Measurements from ENCODE around the gene ANXA4.
"Not testable (repeated sequence)": the region's sequence is repeated elsewhere in the genome, so short reads cannot be mapped to it uniquely, and the experiment has no call there.

Gene ANXA4

DNA sequence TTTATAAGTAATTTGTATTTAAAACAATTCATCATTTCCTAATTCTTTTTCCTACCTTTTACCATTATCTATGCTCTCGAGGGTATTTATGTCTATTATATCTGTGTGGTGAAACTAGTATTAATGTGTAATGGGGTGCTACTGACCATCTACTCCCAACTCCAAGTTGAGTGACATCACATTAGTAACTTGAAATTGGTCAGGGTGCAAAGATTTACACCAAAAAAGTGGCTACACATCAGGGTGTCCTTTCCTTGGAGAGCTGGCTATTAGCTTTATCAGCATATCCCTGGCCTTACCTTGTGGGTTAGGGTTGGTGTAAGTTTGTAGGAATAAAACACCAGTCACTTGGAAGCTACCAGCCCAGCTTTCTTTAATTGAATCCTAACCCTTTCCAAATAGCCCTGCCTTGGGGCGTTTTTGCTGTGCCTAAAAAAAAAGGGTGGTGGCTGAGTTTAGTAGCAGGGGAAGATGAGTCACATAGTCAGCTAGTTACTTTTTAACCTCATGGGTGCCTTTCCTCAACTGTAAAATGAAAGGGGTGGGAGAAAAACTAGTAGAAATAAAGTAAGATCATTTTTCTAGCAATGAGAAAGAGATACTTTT is 14.0 kb downstream of the ANXA4 start:
- no peak for DNase-seq (ENCODE audit: low spot score)

DNA sequence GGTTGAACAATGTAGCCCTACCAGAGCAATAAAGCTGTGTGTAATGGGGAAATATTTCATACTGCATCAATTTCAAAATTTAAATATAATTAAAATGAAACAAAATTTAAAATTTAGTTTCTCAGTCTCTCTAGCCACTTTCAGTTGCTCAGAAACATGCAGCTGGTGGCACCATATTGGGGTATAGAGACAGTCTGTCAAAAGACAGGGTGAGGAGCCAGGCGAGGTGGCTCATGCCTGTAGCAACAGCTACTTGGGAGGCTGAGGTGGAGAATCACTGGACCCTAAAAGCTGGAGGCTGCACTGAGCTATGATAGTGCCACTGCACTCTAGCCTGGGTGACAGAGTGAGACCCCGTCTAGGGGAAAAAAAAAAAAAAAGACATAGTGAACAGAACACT is 20.1 kb downstream of the ANXA4 start:
- no peak for DNase-seq (ENCODE audit: low spot score)

DNA sequence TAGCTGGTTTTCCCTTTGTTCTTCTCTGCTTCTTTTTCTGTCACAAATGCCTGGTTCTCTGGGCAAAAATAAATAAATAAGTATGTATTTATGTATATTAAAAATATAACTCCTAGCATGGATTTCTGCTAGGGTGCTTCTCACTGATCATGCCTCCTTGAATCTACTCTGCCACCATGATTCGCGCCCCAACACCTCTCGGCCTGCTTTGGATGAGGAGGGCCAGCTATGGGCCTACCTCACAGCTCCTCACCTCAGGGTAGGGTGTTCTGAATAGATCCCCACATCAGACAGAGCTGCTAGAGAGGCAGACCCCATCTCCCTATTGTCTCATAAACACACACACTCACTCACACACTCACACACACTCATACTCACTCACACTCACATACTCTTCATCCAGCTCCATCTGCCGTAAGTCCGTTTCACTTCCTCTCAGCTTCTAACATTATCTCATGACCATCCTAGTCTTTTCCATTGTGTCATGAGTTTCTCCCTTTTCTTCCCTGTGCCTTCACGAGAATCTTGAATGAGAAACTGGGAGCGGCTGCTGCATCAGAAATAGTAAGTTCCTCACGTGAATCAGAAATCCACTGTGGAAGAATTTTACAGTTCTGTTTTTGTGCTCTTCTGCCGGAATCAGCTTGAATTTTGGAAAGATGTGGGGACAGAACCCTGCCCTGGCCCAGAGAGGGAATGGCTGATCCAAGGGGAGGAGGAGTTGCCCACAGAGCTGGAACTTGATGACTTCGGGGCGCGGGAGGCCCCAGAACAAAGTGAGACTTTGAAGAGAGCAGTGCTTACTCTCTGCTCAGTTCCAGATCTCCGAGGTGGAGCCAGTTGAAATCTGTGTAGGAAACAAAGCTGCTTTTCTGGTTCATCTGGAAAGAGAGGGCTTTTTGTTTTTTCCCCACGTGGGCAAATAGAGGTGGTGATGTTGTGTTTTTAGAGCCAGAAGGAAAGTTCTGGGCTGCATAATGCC is 20.9 kb downstream of the ANXA4 start:
- peak; percentile 94 for DNase-seq (ENCODE audit: low spot score)

DNA sequence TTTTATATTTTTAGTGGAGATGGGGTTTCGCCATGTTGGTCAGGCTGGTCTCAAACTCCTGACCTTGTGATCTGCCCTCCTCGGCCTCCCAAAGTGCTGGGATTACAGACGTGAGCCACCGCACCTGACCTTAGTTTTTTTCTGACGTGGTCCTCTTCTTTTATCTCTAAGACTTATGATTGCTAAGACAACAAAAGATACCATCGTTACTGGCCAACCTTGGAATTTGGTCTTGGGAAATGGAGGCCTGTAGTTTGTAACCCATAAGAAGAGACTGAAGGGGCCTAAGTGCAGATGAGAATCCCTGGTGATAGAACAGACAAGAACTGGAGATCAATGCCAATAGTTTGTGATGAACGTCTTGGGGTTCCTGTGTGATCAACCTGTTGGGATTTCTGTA is 21.9 kb downstream of the ANXA4 start:
- not testable (repeated sequence) for DNase-seq (ENCODE audit: low spot score)

DNA sequence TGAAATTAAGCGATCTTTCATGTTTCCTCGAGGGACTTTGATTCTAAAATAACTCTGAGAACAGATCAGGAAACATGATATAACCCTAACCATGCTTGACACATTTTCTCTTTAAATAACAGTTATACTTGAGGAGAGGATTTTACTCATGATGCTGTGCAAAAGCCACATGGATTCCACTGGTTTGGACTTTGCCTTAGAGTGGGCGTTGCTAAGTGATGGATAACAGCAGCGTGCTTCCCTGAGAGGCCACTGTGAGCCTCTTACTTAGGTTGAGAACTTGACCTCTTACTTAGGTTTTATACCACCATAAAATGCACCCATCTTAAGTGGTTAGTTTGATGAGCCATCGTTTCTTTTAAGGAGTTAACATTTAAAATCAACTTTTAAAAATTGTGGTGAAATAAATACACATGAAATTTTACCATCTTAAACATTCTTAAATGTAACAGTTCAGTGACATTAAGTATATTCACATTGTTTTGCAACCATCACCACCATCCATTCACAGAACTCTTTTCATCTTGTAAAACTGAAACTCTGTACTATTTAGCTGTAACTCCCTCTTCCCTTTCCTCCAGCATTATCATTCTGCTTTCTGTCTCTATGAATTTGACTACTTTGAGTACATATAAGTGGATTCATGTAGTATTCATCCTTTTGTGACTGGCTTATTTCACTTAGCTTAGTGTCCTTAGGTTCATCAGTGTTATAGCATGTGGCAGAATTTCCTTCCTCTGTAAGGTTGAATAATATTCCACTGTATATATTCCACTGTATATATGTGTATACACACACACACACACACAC is 22.6 kb downstream of the ANXA4 start:
- DNase-seq (ENCODE audit: low spot score), result no peak

DNA sequence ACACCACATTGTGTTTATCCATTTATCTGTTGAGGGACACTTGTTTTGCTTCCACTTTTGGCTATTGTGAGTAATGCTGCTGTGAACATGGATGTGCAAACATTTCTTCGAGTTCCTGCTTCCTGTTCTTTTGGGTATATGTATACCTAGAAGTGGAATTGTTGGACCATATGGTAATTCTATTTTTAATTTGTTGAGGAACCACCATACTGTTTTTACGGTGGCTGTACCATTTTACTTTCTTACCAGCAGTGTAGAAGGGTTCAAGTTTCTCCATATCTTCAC is 23.1 kb downstream of the ANXA4 start:
- no peak for DNase-seq (ENCODE audit: low spot score)

DNA sequence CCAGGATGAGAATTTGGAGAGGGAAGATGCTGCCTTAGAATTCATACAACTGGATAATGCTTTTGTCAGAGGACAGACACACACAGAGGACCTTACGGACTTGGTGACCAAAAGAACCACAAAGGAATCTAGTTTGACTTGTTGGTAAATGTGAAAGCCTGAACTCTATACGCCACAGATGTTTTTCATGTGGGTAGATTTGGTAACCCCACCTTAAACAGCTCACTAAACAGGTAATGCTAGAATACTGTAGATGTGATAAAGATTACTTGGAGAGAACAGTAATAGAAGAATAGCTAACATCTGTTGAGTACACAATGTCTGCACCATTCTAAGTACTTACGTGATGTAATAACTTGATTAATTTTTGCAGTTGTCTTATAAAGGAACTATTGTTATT is 24.1 kb downstream of the ANXA4 start:
- DNase-seq (ENCODE audit: low spot score), result no peak

DNA sequence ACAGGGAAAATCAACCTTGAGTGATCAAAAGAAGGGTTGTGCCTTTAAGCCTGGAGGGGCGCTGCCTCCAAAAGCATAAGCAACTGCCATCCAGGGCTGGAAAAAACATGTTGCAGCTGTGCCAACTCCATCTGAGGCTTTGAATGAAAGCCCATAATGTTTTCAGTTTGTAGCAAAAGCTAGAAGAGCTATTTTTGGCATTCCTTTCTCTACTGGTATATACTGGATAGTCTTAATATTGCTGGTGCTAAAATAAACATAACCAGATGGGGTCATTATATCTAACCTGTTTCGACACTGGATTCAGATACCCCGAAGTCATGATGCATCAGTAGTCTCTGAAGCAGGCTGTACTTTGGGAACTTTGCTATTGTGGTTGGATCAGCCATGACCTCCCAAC is 25.1 kb downstream of the ANXA4 start:
- DNase-seq (ENCODE audit: low spot score), result peak; percentile 70

DNA sequence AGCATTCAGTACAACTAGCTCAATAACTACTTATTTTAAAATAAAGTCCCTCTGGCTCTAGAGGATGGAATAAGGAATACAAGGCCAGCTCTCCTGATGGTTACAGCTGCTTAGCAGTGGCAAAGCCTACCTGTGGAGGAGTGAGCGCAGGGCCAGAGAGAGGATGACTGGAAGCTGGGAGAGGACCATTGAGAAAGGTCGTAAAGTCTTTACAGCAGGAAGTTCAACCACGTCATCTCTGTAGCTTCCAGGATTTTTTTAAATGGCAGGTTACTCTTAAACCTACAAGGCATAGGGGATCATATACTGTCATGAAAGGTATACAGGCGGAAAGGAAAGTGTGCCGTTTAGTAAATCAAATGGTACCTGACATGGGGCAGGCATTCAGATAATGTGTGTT is 26.3 kb downstream of the ANXA4 start:
- DNase-seq (ENCODE audit: low spot score), result no peak

DNA sequence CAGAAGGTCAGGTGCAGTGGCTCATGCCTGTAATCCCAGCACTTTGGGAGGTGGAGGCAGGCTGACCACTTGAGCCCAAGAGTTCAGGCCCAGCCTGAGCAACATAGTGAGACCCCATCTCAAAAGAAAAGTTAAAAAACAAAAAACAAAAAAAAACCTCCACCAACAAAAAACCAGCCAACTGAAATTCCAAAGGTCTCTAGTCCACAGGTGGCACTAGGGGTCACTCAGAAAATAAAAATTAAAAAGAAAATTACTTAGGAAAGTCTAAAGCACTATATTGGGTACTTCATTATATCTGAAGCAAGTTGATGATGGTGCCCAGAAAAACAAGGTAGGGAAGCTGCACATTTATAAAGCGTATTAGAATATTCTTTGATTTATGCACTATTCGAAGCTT is 26.9 kb downstream of the ANXA4 start:
- DNase-seq (ENCODE audit: low spot score), result no peak

DNA sequence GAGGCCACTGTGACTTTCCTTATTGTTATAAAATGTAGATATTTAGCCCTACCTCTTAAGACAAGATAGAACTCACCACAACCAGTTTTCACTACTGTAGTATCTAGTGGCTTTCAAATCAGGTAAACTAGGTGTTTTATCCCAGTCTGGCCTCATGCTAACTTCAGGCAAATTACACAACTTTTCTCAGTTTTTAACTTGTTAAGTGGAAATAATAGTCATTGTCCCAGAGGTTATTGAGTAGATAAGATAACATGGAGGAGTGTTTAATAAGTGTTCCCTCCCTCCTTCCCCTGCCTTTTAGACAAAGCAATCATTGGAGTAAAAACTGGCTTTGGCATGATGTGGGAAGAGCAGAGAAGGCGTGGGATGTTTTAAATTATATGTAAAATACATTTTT is 27.3 kb downstream of the ANXA4 start:
- no peak for DNase-seq (ENCODE audit: low spot score)

DNA sequence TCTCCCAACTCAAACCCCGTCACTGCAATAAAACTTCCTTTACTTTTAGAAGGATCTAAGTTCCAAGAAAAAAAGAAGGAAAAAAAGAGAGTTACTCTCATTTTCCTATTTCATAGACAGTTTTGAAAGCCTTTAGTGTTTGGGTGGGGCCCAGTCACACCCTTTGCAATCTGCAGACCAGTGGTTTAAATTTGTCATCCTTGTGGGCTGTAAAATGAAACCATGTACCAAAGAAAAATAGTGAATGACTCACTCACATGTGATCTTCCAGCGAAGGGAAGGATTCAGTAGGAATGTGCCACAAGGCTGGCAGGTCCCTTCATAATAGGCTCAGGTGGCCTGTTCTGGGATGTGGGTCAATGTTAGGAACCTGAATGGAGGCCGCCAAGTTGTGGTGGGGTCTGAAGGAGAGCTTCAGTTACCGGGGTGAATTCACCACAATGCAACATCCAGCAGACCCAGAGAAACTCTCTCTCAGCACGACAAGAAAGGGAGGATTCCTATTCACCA is 28.3 kb downstream of the ANXA4 start:
- DNase-seq (ENCODE audit: low spot score), result no peak

DNA sequence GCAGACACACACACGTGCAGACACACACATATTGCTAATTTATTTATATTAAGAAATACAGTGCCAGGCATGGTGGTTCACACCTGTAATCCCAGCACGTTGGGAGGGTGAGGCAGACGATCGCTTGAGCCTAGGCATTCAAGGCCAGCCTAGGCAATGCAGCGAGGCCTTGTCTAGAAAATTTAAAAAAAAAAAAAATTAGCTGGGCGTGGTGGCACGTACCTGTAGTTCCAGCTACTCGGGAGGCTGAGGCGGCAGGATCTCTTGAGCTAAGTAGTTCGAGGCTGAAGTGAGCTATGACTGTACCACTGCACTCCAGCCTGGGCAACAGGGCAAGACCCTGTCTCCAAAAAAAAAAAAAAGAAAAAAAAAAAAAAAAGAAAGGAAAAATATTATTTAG is 28.8 kb downstream of the ANXA4 start:
- DNase-seq (ENCODE audit: low spot score), result no peak

DNA sequence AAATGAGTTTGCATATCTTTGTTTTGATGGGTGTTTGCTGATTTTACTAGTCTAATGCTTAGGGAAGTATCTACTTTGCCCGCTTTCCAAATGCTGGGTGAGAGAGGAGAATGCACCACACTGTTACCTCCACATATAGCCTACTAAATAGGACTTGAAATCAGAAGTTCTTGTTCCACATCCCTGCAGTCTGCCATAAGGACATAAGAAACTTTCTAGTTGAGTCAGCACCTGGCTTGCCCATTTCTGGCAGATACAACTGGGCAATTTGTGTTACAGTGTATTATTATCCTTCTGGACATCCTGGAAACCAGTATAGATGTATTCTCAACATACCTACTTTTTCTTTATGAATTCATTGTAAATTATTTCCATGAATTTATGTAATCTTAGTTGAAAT is 29.5 kb downstream of the ANXA4 start:
- DNase-seq (ENCODE audit: low spot score), result no peak

DNA sequence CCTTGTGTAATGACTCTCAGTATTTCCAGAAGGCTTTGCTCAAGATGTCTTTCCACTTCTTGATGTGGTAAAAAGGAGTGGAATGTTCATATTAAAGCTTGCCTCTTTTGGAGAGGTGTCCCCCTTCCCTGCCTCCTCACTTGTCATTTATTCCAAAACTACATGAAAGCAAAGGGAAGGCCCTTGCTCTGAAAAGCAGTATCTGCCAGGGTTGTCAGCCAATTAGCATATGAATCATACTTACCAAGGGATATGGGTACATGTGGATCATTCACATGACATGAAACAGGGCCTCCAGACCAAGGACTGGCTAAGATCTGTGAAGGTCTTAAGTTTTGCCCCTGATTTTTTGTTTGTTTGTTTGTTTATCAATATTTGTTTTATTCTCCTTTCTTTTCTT is 31.3 kb downstream of the ANXA4 start:
- DNase-seq (ENCODE audit: low spot score), result no peak

DNA sequence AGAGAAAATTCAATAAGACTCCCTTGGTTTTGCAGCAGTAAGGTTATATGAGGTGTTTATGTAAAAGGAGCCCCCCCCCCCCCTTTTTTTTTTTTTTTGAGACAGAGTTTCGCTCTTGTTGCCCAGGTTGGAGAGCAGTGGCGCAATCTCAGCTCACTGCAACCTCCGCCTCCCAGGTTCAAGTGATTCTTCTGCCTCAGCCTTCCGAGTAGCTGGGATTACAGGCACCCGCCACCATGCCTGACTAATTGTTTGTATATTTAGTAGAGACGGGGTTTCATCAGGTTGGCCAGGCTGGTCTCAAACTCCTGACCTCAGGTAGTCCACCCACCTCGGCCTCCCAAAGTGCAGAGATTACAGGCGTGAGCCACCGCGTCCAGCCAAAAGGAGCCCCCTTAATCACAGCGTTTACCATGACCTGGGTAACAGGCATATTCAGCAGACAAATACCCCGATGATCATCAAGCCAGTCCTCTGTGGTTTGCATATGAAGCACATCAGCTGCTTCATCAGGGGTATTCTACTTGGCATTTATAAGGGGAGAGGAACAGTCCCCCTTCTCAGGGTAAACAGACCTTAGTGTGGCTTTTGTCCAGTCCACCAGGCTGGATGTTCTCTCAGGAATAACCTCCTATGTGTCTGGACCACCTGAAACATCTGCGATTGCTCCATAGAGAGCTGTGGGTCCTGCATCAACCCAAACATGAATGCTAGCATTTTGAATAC is 32.5 kb downstream of the ANXA4 start:
- DNase-seq (ENCODE audit: low spot score), result not testable (repeated sequence)

DNA sequence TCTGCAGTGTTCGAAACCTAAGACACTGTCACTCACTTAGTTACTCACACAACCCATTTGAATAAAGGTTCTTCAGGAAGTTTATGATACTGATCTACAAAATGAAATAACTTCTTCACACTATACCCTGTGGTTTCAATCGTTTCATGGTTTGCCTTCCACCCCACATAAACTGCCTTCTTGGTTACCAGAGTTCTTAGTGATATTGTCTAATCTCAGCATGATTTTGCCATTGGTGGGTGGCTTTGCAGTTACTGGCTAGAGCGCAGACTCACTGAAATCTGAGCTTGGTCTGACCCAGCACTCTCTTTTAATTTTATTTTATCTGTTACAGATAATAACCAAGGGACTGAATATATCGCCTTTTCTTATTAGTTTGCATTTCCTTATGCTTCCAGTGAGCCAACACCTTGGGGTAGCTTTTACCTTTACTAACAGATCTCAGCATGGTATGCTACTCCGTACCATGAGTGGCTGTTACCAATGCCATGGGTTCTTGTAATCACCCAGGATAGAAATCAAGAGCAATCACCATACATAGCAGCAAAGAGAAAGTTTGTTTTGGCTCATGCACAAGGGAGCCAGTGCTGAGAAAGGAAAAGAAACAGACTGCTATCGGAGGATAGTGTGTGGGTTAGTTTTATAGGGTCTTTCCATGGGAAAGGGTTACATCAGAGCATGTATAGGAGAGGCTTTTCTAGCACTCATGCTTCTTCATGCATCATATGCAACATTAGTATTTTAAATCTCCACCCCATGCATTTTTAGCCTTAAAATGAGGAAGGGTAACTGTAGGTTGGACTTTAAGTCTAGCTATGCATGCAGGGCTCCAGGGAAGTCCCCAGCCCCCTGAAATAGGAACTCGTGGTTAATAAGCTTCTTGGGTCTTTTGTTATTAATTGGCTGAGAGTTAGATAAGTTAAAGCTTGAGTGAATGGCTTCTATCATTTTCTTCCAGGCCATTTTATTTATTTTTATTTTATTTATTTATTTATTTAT is 33.3 kb downstream of the ANXA4 start:
- DNase-seq (ENCODE audit: low spot score), result no peak

DNA sequence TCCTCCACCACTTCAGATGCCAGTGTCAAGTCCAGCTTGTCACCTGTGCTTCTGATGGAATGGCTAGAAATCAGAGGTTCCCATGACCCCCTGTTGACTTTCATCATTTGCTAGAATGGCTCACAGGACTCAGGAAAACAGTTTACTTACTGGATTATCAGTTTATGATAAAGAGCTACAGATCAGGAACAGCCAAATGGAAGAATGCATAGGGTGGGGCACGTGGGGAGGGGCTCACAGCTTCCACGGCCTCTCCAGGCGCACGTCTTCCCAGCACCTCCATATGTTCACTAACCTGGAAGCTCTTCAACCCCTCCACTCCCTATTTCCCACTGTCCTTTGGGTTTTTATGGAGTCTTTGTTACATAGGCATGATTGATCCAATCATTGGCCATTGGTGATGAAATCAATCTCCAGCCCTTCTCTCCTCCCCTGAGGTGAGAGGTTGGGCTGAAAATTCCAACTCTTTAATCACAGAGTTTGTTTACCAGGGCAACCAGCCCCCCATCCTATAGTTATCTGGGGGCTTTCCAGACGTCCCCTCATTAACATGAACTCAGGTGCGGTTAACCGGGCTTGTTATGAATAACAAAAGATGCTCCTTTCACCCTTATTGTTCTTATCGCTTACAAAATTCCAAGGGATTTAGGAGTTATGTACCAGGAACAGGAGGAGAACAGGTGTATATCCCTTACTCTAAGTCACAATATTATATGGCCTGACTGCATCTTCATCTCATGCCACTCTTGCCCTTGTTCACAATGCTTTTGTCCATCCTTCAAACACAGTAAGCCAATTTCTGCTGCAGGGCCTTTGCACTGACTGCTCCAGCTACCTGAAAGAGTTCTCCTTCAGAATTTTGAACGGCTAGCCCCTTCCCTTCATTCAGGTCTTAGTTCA is 35.2 kb downstream of the ANXA4 start:
- DNase-seq (ENCODE audit: low spot score), result no peak

DNA sequence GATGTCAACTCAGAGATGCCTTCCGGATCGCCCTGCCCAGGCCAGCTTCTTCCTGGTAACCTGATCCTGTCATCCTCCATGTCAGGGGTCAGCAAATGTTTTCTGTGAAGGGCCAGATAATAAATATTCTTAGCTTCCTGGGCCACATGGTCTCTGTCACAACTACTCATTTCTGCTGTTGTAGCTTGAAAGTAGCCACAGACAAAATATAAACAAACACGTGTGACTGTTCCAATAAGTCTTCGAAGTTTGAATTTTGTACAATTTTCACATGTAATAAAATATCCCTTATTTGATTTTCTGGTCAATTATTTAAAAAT is 35.8 kb downstream of the ANXA4 start:
- no peak for DNase-seq (ENCODE audit: low spot score)

All from pons (tissue), 1 donor.